Calu3 (cell line): ENCODE measurements around the gene WDR11. TPM values are rescaled to one million over a fixed set of nuclear protein-coding genes. Genes with fewer than 3 reads are reported as not detected.

Source experiments
- BruUV-seq: library from RNA; stranded (reverse); fragments of 400-500 nt; replicated peaks from 2 replicates; lab custom pipeline; 2021; lab: Mats Ljungman, UMichigan
- CTCF ChIA-PET: fragments of 300-600 bp; sonication (Branson Sonifier 250); formaldehyde crosslinking; loops from one replicate; lab custom pipeline; 2022; ENCODE audit warnings: antibody characterized with exemption; lab: Charles Lee
- DNase-seq: peaks from one replicate; pipeline ENCODE4 v3.0.0; 2022
- H3K27ac Mint-ChIP-seq: one replicate; pipeline ENCODE4 v1.8.0; 2022; ENCODE audit warnings: mixed read lengths; ENCODE audit not compliant: unreplicated experiment
- H3K27me3 Mint-ChIP-seq: one replicate; pipeline ENCODE4 v1.8.0; 2022; ENCODE audit warnings: mixed read lengths; ENCODE audit not compliant: unreplicated experiment
- H3K36me3 Mint-ChIP-seq: one replicate; pipeline ENCODE4 v1.8.0; 2022; ENCODE audit warnings: mild to moderate bottlenecking, moderate library complexity, mixed read lengths; ENCODE audit not compliant: insufficient read depth, unreplicated experiment
- H3K4me1 Mint-ChIP-seq: one replicate; pipeline ENCODE4 v1.8.0; 2022; ENCODE audit warnings: mild to moderate bottlenecking, low read depth, mixed read lengths; ENCODE audit not compliant: unreplicated experiment
- H3K4me3 Mint-ChIP-seq: one replicate; pipeline ENCODE4 v1.8.0; 2022; ENCODE audit warnings: mild to moderate bottlenecking, low read depth, moderate library complexity, mixed read lengths; ENCODE audit not compliant: unreplicated experiment
- H3K9me3 Mint-ChIP-seq: one replicate; pipeline ENCODE4 v1.8.0; 2022; ENCODE audit warnings: low read depth, mixed read lengths; ENCODE audit not compliant: unreplicated experiment
- CTCF ChIP-seq: fragments of 200-600 bp; IDR thresholded peaks from one replicate; pipeline ENCODE4 v1.8.0; 2022; ENCODE audit warnings: antibody characterized with exemption; ENCODE audit not compliant: unreplicated experiment
- intact Hi-C: fragments of 100-400 bp; cut with micrococcal nuclease; formaldehyde crosslinking; loops from one replicate; pipeline ENCODE4 v1.10.0; 2022; ENCODE audit not compliant: unreplicated experiment
- total RNA-seq: library from RNA; stranded (reverse); gene quantifications from 2 replicates; pipeline ENCODE4 v1.2.3, GENCODE V29; 2022

Gene WDR11
- total RNA-seq, 1 experiment from 2014 or later = 33.5 TPM

- DNase-seq = no peak
- intact Hi-C loops = no loop called here
- CTCF ChIA-PET = no interaction called here
These were observed 102.7 kb downstream of the WDR11 start for GRCh38 chr10:120953897-120954296.

More at GRCh38 chr10:120953897-120954296, 102.7 kb downstream of the WDR11 start:
- H3K4me1 Mint-ChIP-seq = no peaks in the 10 kb centered on the region
- H3K27ac Mint-ChIP-seq = no peak overlapping the region
- no peak for TF ChIP-seq CTCF
- no peaks in the 10 kb centered on the region for H3K36me3 Mint-ChIP-seq
- H3K27me3 Mint-ChIP-seq = no peaks in the 10 kb centered on the region
- H3K4me3 Mint-ChIP-seq = no peak overlapping the region
- no TSS peak for BruUV-seq
- H3K9me3 Mint-ChIP-seq = no peaks in the 10 kb centered on the region
